Adrenal gland (tissue), 5 donors: ENCODE measurements around the gene ST6GALNAC6.

Experiments
- POLR2A ChIP-seq, 2 donors: fragments of 450-650 bp; IDR thresholded peaks; one replicate each; pipeline ENCODE4 v1.6.1; 2017; ENCODE audit warnings: antibody characterized with exemption in 2 of 2, mild to moderate bottlenecking in 2 of 2, moderate library complexity in 1 of 2
- TF ChIP-seq, protein P1 (sequence below), 6 experiments: fragments of 450-650 bp in 4 of 6; fragments of 200-600 bp in 2 of 6; sonication (generic) in 1 of 6; IDR thresholded peaks; 1 replicate in 5 of 6; 2 replicates in 1 of 6; pipeline versions ENCODE4 v1.5.1 to v1.8.0; 2016 to 2021; ENCODE audit warnings: antibody characterized with exemption in 6 of 6, mild to moderate bottlenecking in 2 of 6, moderate library complexity in 1 of 6
- donor health status: DM: no; HTN: no; CAD: no.

DNA sequence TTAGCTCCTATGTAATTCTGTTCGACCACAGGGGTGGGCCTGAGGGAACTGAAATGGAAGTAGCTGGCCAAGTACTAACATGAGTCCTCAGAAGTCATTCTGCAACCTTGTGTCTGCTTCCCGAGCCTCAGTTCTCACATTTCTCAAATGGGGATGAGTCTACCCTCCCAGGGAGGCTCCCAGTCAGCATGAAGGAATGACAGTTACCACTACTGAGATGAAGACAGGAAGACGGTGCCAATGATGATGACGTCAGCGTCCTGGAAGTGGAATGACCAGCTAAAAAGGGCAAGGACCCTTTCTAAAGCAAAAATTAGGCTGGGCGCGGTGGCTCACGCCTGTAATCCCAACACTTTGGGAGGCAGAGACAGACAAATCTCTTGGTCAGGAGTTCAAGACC, 24.4 kb upstream of the ST6GALNAC6 start:
- TF ChIP-seq, protein P1, sequence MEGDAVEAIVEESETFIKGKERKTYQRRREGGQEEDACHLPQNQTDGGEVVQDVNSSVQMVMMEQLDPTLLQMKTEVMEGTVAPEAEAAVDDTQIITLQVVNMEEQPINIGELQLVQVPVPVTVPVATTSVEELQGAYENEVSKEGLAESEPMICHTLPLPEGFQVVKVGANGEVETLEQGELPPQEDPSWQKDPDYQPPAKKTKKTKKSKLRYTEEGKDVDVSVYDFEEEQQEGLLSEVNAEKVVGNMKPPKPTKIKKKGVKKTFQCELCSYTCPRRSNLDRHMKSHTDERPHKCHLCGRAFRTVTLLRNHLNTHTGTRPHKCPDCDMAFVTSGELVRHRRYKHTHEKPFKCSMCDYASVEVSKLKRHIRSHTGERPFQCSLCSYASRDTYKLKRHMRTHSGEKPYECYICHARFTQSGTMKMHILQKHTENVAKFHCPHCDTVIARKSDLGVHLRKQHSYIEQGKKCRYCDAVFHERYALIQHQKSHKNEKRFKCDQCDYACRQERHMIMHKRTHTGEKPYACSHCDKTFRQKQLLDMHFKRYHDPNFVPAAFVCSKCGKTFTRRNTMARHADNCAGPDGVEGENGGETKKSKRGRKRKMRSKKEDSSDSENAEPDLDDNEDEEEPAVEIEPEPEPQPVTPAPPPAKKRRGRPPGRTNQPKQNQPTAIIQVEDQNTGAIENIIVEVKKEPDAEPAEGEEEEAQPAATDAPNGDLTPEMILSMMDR (IDR thresholded peaks at IDR 0.05) = no peak
- no peak for TF ChIP-seq POLR2A (IDR thresholded peaks at IDR 0.05)
